Subcutaneous adipose tissue (tissue), 4 donors: ENCODE results near the gene PLPP1. TPM values are rescaled to one million over a fixed set of nuclear protein-coding genes. Genes with fewer than 3 reads are reported as not detected.

Experiments
- CTCF ChIP-seq: fragments of 450-650 bp; IDR thresholded peaks from one replicate; pipeline ENCODE4 v1.5.1; 2016; ENCODE audit warnings: low read depth, mild to moderate bottlenecking, control low read depth, antibody characterized with exemption, moderate library complexity
- total RNA-seq, 4 donors: library from RNA; depleted of rRNA; stranded (reverse); fragments of >200 nt; gene quantifications; one replicate each; pipeline ENCODE4 v1.1.0, GENCODE V29; 2016

Gene PLPP1
- total RNA-seq, 4 donors from 2014 or later, result 214 to 413 (median 287) TPM

GRCh38 chr5:55564721-55565120 lies 30.0 kb upstream of the PLPP1 start:
- no peak for TF ChIP-seq CTCF

DNA sequence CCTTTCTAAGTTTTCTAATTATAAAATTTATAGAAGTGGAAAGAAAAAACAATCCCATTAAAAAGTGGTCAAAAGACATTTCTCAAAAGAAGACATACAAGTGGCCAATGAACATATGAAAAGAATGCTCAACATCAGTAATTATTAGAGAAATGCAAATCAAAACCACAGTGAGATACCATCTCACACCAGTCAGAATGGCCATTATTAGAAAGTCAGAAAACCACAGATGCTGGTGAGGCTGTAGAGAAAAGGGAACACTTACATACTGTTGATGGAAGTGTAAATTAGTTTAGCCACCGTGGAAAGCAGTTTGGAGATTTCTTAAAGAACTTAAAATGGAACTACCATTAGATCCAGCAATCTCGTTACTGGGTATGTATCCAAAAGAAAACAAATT lies 23.7 kb upstream of the PLPP1 start:
- no peak for TF ChIP-seq CTCF

DNA sequence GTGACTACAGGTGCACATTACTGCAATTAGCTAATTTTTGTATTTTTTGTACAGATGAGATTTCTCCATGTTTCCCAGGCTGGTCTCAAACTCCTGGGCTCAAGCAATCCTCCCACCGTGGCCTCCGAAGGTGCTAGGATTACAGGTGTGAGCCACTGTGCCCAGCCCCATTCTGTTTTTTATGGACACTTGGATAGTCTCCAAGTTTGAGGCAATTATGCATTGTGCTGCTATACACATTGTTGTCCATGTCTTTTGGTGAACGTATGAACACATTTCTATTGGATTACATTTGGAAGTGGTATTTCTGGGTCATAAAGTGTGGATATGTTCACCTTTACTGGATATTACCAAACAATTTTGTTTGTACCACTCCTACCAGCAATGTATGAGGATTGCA lies 22.4 kb upstream of the PLPP1 start:
- TF ChIP-seq CTCF, result no peak

GRCh38 chr5:55554585-55555202 lies 19.9 kb upstream of the PLPP1 start:
- no peak for TF ChIP-seq CTCF

DNA sequence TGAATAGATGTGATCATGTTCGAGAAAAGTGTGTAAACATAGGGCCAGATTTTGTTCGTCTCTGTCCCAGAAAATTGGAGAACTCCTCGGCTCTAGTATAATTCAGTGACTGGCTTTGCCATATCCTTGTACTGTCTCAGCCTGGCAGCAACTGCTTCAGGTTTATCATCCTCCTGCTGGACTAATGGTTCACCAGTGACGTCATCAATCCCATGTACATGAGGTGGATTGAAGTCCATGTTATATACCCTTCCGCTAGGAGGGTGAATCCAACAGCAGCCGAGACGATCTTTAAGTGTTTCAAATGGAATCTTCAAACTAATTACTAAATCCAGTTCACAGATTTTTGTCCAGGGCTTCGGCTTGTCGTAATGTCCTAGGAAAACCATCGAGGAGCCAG lies 17.1 kb upstream of the PLPP1 start:
- TF ChIP-seq CTCF, result no peak

DNA sequence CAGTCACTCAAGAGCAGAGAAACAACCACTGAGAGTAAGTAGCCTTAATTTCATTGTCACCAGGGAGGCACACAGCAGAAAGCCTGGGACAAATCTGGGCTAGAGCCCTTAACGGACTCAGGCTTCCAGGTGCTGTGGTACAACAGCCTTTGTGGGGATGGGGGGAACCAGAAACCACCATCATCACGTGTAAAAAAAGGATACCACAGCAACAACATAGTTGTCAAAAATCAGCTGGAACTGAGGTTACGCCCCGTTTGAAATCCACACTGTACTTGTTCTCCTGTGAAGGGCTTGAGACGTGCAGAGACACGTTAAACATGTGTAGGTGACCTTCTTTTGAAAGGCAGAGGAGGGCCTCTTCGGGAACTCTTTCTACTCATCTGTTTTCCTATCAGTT lies 16.6 kb upstream of the PLPP1 start:
- TF ChIP-seq CTCF, result no peak

DNA sequence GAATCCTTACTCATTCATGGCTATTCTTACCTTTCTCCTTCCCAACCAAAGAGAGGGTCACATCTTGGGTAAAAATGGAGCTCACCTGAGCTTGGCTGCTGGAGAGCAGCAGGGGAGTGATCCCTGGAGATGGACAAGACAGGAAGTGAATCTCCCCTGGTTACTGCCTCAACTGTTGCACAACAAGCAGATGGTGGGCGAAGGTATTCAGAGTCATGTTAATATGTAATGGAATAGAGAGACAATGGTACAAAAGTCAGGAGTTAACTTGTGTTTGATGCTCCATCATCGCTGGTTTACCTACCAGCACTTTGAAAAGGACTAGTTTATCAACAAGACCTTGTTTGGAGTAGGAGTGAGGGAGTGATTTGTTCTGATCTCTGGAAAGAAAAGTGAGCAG lies 13.0 kb upstream of the PLPP1 start:
- no peak for TF ChIP-seq CTCF
